GM03348 (cell line): ENCODE measurements around the gene KIAA0753.

Experiments
- DNase-seq: peaks from one replicate; pipeline ENCODE4 v3.0.0; 2012; ENCODE audit warnings: low spot score

The KIAA0753 gene

DNA sequence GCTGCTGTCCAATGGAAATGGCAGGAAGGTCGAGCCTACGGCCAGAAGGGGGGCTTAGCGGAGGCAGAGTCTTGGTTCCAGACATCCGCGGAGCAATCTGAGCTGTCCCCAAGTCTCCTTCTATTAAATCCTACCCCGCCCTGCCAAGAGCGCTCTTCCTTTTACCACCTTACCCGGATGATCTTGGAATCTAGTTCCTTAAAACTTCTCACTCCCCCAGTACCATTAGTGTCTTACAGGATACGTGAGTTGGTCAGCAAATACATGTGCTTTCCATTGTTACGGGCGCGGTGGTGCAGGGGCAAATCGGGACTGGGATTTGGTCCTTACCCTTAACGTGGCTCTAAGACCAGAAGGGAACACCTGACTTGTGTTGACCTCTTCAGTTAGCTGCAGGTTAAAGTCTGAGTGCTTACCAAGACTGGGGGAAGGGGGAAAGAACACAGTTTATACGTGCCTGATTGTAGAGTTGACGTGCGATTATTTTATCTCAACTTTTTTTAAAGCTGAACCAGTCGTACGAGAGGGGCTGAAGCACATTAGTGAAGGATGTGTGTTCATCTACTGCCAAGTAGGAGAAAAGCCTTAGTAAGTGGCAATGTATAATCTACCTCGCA lies 844 bp upstream of the KIAA0753 start:
- no peak for DNase-seq

- DNase-seq, result peak; percentile 69
Observed at GRCh38 chr17:6639586-6640535, 650 bp downstream of the KIAA0753 start.

DNA sequence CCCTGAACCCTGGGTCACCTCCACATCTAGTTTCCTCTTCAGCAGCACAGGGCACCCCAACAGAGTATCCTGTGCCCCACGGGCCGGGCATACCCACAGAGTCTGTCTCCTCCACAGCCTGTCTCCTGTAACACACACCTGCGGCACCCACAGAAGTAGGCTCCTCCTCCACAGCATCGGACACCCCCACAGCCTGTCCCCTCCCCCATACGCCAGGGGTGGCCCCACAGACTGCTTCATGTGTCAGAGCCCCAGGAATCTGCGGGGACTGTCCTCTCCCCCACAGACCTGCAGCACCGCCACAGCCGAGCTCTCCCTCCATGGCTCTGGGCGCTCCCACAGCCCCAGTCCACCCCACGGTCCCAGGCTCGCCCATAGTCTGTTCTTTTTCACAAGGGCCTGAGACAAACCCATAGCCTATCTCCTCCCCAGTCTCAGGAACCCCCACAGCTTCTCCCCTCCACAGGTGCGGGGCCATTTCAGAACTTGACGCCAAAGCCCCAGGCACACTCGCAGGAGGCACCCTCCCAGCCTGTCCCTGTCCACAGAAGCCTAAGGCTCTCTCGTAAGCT lies 1.4 kb downstream of the KIAA0753 start:
- DNase-seq, result no peak

DNA sequence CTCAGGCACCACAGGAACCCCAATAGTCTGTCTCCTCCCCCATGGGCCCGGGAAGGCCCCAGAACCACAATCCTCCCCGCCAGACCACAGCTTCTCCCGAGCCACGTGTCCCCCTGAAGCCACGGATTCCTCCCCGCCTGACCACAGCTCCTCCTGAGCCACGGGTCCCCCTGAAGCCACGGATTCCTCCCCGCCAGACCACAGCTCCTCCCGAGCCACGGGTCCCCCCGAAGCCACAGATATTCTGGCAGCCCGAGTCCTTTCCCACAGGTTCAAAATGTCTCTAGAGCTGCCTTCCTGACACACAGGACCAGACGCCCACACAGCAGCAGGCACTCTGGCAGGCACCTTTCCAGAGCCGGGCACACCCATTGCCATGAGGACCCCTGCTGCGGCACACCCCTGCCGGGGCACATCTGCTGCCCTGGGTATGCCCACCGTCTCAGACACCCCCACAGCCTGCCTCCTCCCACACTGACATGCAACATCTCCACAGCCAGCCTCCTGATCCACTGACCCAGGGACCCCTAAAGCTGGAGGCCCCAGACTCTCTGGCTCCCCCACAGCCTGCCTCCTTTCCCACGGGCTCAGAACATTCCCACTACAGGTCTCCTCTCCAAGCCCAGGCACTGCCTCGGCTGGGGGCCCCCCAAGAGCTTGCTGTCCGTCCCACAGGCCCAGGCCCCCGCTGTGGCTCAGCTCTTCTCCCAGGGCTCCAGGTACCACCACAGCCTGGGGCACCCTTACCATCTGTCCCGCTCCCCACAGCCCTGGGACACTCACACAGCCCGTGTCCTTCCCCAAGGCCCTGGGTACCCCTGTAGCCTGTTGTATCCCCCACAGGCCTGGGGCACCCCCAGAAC lies 2.2 kb downstream of the KIAA0753 start:
- no peak for DNase-seq

DNA sequence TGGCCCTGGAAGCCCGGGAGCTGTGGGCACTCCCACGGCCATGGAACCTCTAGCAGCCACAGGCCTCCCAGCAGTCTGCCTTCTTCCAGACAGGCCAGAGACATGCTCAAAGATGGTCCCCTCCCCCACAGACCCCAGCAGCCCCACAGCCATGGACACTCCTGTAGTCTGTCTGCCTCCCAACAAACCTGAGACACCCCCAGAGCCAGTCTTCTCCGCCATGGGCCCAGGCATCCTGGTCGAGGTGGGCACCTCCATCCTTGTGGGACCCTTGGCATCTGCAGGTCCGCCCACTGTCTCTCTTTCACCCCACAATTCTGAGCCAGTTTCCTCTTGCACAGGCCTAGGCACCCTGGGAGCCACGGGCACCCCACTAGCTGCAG lies 3.1 kb downstream of the KIAA0753 start:
- no peak for DNase-seq

GRCh38 chr17:6636616-6637457 lies 3.7 kb downstream of the KIAA0753 start:
- no peak for DNase-seq

DNA sequence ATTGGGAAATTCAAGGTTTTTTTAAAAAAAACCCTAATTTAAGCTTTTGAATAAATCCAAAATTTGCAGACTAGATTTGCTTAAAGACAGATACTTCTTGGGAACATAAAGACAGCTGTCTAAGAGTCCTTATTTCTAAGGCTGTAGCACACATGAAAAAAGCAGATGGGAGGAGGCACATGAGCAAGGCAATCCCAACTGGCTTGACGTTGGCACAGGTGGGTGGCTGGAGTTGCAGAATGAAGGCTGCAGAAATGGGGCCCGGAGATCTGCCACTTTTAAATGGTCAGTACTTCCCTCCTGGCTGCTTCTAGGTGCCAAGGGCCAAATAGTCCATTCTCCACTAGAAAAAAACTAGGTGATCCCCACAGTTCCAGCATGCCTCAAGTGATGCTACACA lies 4.4 kb downstream of the KIAA0753 start:
- no peak for DNase-seq

DNA sequence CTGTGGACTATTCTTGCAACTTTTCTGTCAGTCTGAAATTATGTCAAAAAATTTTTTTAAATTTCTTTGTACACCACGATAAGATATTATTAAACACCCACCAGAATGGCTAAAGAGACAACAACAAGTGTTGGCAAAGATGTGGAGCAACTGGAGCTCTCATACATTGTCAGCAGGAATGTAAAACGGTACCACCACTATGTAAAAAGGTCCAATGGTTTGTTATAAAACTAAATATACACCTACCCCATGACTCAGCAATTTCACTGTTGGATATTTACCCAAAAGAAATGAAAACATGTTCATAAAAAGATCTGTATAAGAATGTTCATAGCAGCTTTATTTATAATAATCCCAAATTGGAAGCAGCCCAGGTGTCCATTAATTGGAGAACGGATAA lies 7.2 kb downstream of the KIAA0753 start:
- no peak for DNase-seq

GRCh38 chr17:6632530-6632929 lies 8.0 kb downstream of the KIAA0753 start:
- no peak for DNase-seq

DNA sequence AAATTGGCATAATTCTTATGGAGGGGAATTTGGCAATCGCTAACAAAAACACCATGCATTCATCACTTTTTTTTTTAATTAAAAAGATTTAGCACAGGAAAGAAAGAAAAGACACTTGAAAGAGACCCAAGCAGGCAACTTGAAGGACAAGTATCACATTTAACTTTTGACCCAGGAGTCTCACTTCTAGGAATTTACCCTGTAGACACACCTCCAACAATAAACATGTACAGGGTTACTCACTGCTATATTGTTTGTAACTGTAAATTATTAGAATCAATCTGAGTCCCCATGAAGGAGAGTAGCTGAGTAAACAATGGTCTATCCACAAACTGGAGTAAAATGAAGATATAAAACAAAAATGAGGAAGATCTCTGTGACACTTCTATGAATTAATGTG lies 10.1 kb downstream of the KIAA0753 start:
- DNase-seq, result no peak

DNA sequence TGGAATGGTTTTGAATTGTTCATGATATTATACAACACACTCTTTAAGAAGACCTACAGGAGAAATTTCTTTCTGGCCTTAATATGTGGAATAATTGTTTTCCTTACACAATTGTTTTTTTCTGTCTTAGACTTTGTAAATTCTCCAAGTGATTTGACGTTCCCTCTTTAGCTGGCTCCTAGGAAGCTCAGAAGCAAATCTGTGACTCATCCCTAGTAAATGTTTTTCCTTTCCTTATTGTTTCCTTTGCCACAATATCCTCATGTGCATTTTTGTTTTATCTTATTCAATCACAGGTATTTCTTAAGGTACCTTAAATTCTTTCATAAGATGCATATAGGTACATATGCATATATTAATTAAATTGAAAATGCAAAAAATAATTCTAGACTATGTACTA lies 13.5 kb downstream of the KIAA0753 start:
- peak; percentile 30 for DNase-seq

GRCh38 chr17:6626616-6627015 lies 13.9 kb downstream of the KIAA0753 start:
- no peak for DNase-seq

DNA sequence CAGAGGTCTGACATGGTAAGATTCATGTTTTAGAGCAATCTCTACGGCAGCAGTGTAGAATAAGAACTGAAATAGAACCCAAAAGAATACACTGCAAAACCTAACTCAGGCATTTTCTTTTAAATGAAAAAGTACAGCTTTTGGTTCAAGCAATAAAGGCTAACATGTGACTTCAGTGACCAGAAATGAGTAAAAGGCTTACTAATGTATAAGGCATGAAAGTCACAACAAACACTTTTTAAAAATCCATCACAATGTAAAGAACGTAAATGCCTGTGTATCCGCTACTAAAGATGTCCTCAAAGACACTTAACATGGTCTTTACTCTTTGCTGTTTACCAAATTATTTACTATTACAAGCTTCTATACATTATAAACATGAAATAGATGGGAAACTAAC lies 16.6 kb downstream of the KIAA0753 start:
- DNase-seq, result no peak

GRCh38 chr17:6611231-6611630 lies 29.3 kb downstream of the KIAA0753 start:
- no peak for DNase-seq

- DNase-seq, result no peak
Observed at GRCh38 chr17:6610011-6610410, 30.5 kb downstream of the KIAA0753 start.

GRCh38 chr17:6608321-6608720 lies 32.2 kb downstream of the KIAA0753 start:
- DNase-seq, result no peak

- DNase-seq, result no peak
Observed at GRCh38 chr17:6605142-6605541, 35.4 kb downstream of the KIAA0753 start.

DNA sequence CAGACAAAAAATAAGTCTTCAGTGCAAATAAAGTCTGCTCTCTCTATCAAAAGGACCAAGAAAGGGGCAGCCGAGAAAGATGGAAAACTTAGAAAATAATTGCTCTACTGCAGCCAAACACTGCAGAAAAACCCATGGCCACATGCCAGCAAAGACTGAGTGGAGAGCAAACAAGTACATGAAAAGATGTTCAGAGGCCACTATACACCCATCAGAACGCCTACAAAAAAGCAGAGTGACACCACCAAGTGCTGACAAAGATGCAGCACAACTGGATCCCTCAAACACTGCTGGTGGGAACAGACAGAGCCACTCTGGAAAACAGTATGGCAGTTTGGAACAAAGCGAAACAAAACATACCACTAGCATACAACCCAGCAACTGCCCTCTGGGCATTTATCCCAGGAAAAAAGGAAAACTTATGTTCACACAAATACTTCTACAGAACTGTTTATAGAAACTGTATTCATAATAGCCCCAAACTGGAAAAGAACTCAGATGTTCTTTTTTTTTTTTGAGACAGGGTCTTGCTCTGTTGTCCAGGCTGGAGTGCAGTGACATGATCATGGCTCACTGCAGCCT lies 36.7 kb downstream of the KIAA0753 start:
- no peak for DNase-seq

DNA sequence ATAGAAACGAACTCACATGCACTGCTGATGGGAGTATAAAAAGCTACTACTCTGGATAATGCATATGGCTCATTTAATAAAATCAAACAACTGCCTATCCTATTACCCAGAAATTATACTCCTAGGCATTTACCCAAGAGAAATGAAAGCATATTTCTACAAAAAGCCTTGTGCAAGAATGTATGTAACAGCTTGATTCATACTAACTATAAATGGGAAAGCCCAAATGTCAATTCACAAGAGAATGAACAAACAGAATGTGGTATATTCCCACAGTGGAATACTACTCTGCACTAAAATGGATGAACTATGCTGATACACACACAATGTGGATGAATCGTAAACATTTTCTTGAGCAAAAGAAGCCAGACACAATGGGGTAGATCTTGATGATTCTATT lies 38.4 kb downstream of the KIAA0753 start:
- DNase-seq, result no peak

- no peak for DNase-seq
Observed at GRCh38 chr17:6599364-6599763, 41.1 kb downstream of the KIAA0753 start.

GRCh38 chr17:6597727-6598126 lies 42.8 kb downstream of the KIAA0753 start:
- DNase-seq, result no peak
